ENCODE measurements around the gene KRTAP10-2.

Gene KRTAP10-2

DNA sequence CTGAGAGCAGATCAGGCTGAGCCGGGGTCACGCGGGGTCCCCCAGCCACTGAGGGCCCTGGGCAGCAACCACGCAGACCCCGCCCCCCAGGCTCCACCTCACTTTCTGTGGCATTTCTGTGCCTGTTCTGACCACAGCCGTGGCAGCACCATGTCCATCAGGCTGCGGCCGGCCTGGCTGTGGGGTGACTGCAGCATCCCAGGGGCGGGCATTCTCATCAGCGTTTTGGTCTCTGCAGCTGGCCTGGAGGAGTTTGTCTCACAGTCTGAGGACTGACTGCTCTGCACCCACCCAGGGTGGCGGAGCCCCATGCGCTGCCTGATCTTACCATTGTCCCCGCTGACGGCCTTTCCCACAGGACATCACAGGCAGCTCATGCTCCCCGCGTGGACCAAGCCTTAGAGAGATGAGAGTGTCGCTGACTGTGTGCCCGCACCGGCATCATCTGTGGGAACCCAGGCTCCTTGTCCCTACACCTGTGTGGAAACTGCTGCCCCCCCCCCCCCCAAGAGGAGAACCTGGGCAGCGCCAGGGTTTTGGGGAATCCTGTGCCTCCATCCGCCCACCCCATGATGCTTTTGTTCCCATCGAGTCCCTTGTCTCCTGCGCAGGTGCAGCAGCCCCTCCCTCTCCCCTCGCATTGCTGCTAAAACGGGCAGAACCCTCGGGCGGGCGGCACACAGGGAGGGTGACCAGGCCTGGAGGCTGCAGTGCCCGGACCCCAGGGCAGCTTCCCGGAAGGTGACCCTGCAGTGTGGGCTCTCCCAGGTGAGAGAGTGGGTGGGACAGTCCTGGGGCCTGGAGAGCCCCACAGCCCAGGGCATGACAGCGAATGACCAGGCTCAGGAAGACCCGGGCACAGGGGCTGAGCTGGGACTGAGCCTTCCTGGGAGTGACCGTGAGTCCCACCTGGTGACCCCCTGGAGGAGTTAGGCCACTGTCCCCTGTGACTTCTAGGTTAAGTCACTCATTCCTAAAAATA is 13.1 kb downstream of the KRTAP10-2 start:
- DNase-seq: no peak

DNA sequence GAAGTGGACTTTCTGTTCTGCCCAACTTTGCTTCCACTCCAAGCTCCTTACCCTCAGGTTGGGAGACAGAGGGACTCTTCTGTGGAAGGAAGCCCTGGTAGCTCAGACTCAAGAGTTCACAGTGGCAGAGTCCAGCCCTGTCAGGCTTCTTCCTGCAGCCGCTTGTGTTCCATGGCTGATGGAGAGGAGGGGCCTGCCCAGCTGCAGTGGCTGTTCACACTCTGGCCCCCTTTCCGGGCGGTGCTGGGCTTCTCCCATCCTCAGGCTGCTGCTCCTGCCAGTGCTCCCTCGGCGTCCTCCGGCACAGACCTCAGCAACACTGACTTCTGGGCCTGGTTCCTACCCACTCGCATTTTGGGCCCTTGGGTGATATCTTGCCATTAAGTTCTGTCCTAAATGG is 15.3 kb downstream of the KRTAP10-2 start:
- DNase-seq: no peak

DNA sequence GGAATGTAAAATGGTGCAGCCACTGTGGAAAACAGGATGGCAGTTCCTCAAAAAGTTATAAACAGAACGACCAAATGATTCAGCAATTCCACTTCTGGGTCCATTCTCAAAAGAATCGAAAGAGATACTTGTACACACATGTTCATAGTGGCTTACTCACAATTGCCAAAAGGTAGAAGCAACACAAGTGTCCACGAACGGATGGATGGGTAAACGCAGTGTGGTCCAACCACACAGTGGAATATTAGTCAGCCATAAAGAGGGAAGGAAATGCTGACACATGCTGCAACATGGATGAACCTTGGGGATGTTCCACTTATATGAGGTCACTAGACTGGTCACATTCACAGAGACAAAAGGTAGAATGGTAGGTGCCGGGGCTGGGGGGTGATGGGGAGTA is 16.6 kb downstream of the KRTAP10-2 start:
- DNase-seq: no peak

DNA sequence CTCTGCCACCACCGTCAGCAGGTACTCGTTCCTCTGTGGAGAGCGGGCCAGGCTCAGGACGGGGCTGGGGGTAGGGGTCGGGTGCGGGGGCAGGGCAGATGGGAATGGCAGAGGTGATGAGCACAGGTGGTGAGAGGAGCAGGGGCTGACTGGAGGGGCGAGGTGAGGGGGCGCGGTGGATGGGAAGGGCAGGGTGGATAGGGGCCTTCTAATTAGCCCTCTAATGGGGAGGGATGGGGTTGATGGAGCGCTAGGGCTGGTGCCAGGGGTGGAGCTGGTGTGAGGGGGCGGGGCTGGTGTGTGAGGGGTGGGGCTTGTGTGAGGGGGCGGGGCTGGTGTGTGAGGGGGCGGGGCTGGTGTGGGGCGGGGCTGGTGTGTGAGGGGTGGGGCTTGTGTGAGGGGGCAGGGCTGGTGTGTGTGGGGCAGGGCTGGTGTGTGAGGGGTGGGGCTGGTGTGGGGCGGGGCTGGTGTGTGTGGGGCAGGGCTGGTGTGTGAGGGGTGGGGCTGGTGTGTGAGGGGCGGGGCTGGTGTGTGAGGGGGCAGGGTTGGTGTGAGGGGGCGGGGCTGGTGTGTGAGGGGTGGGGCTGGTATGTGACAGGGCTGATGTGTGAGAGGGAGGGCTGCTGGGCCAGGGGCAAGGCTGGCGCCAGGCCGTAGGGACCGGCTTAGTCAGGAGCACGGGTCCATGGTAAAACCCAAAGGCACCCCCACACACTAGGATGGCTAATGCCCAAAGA is 17.2 kb downstream of the KRTAP10-2 start:
- no peak for DNase-seq

DNA sequence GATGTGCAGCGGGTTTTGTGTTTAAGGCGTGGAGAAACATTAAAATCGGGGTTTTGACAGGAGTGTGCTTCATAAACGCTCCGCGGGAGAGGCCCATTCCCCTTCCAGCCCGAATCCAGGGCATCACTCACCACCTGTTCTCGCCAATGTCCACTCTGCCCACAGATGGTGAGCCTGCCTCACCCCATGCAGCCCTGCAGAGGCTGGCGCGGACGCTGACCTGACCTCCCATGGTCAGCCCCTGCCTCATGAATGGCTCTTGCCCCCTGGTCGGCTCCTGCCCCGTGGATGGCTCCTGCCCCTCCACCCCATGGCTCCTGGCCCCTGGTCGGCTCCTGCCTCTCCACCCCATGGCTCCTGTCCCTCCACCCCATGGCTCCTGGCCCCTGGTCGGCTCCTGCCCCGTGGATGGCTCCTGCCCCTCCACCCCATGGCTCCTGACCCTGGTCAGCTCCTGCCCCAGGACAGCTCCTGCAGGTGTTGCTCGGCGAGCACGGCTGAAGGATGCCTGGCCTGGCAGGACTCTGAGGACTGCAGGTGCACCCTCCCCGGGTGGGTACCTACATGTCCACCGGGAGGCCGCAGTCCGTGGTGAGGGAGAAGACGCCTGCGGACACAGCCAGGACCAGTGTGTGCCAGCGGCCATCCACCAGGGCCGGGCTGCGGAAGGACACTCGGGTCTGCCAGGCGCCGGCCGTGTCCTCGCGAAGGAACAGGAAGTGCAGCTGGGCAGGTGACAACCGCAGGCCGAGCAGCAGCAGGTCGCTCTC is 18.0 kb downstream of the KRTAP10-2 start:
- DNase-seq: no peak

DNA sequence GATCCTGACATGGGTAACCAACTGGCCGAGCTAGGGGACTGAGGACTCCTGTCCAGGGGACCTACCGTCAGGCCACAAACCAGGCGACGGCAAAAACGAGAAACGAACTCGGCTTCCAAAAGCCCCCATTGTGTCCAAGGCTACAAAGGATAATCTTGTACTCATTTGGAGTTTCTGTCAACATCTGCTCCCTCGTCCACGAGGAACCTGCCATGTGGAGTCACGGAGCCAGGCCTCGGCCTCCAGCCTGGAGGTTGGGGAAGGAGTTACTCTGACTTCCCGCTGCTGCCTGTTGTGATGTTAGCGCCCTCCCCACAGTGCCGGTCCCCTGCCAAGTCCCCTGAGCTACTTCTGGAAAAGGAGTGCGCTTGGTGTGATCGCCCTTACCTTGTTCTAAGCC is 18.6 kb downstream of the KRTAP10-2 start:
- DNase-seq: no peak

DNA sequence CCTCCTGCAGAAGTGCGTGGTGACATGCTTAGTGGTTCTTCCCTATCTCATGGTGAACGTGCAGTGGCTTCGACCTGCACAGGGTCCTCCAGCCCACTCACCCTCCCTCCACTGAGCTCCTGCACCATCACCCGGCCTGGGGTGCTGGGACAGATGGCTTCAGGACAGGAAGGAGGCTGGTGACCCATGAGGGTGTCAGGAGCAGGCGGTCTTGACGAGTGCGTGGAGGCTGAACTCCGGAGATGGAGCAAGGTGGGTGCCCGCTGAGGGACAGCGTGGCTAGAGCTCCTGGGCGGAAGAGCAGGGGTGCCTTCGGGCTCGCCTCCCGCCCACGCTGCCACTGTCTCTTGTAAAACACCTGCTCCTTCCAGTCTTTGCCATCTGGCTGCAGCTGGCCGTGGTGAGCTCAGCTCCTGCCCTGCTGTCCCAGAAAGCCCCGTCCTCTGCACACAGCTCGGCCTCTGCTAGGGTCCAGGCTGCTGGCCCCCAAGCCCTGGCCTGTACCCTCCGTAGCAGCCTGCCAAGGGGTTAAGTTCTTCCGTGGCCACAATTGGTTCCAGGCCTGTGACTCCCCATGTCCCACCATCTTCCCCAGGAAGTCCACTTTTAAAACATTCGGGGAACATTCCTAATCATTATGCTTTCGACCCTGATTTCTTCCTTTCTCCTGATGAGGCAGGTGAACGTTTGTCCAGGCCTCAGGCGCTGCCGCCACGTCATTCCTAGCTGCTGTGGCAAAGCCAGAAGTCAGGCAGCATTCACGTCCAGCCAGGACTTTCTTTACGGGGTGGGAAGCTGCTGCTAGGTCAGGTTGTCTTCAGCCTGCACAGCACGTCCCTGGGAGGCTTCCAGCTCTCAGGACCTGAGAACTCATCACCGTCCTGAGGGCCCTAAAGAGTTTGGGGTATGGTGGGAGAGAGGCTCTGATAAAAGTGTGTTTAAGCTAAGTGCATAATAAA is 19.4 kb downstream of the KRTAP10-2 start:
- no peak for DNase-seq

DNA sequence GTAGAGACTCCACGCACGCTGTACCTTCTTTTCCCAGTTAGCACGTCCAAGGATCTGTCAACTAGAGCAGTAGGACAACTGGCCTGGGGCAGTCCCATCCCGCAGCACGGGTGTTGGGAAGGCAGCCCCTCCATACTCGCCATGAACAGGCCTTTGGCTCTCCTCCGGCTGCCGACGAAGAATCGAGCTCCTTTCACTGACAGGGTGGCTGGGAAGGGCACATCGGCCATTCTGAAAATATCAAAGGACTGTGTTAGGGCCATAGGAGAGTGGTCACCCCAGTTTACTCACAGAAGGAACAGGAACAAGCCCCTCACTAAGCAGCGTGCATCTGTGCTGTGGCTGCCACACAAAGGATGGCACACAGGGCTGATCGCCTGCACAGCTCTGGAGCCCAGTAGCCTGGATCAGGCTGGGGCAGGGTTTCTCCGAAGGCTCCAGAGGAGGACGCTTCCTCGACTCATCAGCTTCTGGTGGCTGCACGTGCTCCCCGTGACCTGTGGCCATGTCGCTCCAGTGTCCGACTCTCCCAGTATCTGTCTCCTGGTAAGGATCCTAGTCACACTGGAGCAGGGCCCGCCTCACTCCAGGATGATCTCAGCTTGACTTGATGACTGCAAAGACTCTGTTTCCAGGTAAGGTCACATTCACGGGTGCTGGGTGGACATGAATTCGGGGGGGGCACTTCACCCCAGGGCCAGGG is 20.3 kb downstream of the KRTAP10-2 start:
- no peak for DNase-seq

DNA sequence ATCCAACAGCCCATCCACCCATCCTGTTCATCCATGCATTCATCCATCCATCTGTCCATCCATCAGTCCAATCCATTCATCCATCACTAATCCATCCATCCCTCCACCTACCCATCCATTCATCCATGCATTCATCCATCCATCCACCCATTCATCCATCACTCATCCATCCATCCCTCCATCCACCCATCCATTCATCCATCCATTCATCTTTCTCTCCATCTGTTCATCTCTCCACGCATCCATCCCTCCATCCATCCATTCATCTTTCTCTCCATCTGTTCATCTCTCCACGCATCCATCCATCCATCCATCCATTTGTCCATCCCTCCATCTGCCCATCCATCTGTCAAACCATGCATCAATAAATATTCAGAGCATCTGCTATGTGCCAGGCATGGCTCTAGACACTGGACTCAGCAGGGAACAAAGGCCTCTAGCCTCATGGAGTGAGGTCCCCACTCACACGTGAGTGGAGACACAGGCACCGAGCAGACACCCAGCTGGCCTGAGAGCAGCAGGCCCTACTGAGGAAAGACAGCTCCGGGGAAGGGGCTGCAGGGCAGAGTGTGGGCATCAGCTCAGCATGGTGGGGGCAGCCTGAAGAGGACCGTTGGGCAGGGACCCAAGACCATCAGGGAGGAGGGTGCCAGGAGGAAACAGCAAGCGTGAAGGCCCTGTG is 20.9 kb downstream of the KRTAP10-2 start:
- no peak for DNase-seq

DNA sequence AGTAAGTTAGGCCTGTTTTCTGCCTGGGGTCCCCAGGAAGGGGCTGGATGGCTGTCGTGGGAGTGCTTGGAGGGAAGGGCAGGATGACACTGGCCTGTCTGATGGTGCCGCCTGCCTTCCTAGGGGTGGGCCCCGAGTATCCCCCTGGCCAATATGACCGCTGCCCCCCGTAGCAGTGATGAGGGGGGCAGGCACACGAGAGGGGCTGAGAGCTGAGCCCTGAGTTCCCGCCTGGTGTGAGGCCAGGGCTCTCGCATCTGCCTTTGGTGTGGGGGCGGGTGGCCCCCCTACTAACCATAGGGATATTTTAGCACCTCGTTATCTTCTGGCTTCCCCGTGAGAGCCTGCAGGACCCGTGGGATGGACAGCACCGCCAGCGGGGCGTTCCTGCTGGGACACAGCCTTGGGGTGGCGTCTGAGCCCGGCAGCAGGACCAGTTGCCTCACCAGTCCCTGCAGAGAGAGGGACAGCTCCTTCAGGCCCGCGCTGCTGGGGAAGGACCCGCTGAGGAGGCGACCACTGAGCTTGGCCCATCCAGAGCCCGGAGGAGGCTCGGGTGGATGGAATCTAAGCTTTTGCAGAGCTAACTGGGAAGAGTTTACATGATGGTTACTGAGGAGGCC is 21.7 kb downstream of the KRTAP10-2 start:
- no peak for DNase-seq

DNA sequence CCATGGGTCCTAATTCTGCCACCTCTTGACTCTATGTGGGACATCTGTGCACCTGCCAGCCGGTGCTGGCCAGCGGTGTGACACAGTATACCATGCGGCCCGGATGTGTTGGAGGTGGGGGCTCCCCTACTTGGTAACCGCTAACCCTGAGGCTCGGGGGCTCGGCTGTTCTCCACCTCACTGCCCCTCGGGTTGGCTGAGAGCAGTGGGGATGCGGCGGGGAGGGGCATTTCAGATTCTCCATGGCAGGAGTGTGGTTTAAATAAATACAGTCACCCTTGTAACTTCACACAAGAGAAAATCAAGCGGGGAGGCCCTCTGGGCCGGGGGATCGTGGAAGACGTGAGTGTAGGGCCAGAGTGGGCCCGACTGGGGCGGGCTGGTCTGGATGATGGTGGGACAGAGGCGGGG is 22.3 kb downstream of the KRTAP10-2 start:
- DNase-seq: no peak

DNA sequence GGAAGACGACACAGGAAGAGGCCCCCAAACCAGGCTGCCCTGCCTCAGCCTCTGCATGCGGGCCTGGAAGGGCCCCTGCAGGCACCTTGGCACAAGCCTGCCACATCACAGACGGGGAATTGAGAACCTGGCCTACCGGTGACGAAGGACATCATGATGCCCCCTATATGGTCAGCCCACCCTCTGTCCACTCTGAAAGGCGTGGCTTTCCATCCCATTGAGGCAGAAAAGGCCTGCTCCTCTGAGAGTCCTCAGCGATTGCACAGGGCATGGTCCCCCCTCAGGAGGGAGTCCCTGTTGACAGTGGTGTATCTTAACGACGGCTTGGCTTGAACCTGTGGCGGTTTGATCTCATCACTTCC is 22.7 kb downstream of the KRTAP10-2 start:
- no peak for DNase-seq

DNA sequence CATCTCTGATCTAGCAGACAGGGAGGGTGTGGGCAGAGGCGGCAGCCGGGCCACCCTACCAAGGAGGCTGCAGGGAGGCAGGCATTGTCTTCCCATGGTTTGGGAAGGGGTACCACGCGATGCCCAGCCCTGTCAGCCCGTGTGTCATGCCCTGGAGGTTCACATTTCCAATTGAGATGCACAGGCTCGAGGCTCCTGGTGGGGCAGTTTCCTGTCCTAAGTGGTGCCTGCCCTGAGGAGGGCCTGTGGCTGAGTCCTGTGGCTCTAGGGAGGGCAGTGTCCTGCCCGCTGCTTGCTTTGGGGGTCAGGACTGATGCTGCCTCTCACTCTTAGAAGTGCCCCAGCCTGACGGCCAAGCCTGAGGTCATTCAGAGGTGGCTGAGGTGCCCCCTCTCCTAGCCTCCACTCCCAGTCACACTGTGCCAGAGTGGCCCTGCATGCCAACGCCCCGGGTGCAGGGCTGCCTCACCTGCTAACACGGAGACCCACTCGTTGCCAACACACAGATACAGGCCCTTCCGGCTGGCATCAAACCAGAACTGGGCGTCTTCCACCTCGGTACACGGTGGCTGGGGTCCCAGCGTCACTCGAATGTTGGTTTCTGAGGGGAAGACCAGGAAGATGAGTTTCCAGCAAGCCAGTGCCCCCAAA is 23.2 kb downstream of the KRTAP10-2 start:
- DNase-seq: no peak

DNA sequence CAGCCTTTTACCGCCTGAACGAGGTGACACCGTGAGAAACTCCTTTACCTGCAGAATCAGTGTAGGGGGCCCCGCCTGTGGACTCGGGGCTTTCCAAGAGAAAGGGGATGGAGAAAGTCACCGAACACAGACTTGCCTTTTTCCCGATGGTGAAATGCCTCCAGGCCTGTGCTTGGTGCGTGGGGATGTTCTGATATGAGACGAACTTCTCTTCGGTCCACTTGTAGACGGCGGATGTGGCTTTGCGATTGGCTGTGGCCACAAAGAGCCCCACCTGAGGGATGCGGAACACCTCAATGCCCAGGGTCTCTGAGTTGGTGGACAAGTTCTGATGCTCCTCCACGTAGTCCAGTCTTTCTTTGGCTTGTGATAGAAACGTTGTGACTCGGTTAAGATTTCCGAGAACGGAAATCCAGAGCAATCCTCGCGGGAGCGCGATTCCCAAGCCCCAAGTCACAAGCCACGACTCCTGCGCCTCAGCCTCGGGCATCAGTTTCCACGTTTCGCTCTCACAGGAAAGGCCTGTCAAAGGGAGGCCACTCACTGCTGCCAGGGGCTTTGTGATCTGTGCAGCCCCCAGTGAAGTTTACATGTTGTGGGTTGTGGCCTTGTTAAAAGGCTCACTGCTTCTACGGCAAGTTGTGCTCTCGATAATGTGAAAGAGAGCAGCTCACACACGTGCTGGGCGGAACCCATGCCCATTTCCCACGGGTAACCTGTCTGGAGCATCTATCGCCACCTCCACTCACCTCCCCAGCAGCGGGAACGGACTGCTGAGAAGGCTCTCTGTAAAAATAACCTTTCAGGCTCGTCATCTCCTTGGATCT is 23.9 kb downstream of the KRTAP10-2 start:
- DNase-seq: no peak

DNA sequence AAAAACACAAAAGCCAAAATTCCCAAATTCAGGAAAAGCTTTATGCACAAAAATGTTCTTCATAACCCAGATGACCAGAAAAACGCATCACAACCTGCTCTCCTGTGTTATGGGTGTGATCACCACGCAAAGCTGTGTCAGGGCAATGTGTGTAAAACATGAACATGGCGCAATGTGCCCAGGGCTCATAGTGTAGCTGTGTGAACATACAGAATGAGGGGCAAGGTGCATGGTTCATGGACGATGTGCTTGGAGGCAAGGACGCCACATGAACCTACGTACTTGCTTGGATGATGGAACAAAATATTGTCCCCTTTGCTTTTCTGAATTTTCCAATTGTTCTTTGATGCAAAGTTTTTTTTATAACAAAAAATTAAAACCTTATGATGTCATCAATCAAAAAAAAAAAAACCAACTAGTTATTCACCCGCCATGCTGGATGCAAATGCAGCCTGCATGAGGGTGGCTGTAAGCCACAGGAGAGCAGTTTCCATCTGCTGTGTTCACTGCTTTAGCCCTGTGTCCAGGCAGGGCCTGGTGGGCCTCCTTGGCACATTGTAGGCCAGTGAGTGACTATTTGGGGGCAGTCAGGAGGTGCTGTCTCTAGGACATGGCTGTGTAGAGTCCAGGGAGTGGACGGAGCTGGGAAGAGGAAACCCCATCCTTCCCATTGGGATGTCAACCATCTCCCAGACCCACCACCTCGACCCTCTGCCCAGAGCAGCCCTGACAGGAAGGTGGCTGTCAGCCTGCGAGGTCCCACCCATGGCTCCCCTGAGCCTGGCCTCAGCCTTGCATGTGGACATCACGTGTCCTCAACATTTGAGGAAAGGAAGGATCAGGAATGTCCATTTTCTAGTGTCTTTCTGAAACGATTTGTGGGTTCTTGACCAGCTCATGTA is 25.0 kb downstream of the KRTAP10-2 start:
- DNase-seq: no peak

DNA sequence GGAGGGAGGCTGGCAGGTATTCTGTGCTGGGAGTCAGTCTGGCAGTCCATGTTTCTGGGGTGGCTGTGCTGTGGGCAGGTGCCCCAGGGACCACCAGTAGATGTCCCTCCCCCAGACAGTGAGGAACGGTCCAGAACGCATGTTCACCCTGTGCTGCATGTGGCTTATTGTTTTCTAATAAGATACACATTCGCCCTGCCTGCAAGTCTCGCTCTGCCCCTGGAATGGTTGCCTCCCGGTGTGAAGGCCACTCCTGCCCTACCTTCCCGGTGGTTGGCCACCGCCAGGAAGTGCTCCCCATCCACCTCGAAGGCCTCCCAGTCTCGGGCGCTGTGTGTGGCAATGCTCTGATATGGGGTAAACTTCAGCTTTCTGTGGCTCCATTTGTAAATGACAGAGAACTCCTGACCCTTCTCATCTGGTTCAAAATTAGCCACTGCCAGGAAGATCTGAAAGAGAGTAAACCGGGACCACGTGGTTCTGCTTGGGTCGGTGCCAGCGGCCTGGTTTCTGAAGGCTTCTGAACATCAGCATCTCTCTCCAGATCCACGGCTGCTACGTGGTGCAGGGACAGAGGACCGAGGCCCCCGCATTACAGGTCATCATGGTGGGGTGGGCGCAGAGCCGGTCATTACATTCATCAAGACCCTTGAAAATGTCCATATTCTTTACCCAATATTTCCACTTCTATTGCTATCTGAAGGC is 25.8 kb downstream of the KRTAP10-2 start:
- no peak for DNase-seq
